Measurements from ENCODE around the gene CRYL1. TPM values are rescaled to one million over a fixed set of nuclear protein-coding genes. Genes with fewer than 3 reads are reported as not detected.

CRYL1 gene
- total RNA-seq, 1 experiment from 2014 or later = 3.0 TPM

GRCh38 chr13:20465218-20465879, 60.3 kb downstream of the CRYL1 start:
- Histone ChIP-seq H3K4me3 (ENCODE audit: low read length) (no peak overlapping the region), H3K9ac (ENCODE audit: low read length) (no peak overlapping the region), H2AFZ (ENCODE audit: low read length) (no peak overlapping the region), H4K20me1 (ENCODE audit: insufficient read depth, low read depth, low read length) (no peaks in the 10 kb centered on the region), H3K27me3 (ENCODE audit: low read length) (no peaks in the 10 kb centered on the region), H3K36me3 (ENCODE audit: insufficient read depth, low read length) (no peaks in the 10 kb centered on the region), H3K4me2 (ENCODE audit: low read depth, low read length, poor library complexity, severe bottlenecking) (no peak overlapping the region), H3K9me3 (ENCODE audit: low read length) (no peaks in the 10 kb centered on the region), H3K4me1 (ENCODE audit: low read length) (no peaks in the 10 kb centered on the region), H3K27ac (ENCODE audit: low read length) (no peak overlapping the region), H3K9me2 (replicated peaks; ENCODE audit: insufficient read depth, low read length) (no peaks in the 10 kb centered on the region), H3K79me2 (ENCODE audit: low read length) (no peaks in the 10 kb centered on the region)
- no peak for DNase-seq

DNA sequence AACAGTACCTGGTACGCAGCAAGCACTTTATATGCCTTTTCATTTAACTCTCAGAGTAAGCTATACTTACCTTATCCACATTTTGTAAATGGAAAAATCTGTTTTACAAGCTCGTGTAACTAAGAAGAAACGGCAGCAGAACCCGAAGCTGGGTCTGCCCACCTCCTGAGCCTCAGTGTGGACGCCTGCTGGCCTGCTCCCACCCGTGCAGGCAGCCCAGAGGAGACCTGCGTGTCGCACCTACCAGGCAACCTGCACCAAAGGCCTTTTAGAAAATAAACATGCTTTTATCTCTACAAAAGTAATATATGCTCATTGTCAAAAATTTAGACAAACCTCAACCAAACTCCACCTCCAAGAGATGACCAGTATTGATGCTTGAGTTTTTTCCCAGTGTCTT, 62.7 kb downstream of the CRYL1 start:
- Histone ChIP-seq H3K9me3 (ENCODE audit: low read length) (no peaks in the 10 kb centered on the region), H3K27ac (ENCODE audit: low read length) (no peak overlapping the region), H3K79me2 (ENCODE audit: low read length) (no peaks in the 10 kb centered on the region), H2AFZ (ENCODE audit: low read length) (no peak overlapping the region), H3K4me1 (ENCODE audit: low read length) (no peaks in the 10 kb centered on the region), H3K36me3 (ENCODE audit: insufficient read depth, low read length) (no peaks in the 10 kb centered on the region), H4K20me1 (ENCODE audit: insufficient read depth, low read depth, low read length) (no peaks in the 10 kb centered on the region), H3K27me3 (ENCODE audit: low read length) (no peaks in the 10 kb centered on the region), H3K4me2 (ENCODE audit: low read depth, low read length, poor library complexity, severe bottlenecking) (no peak overlapping the region), H3K4me3 (ENCODE audit: low read length) (no peak overlapping the region), H3K9ac (ENCODE audit: low read length) (no peak overlapping the region), H3K9me2 (replicated peaks; ENCODE audit: insufficient read depth, low read length) (no peaks in the 10 kb centered on the region)
- no peak for DNase-seq

DNA sequence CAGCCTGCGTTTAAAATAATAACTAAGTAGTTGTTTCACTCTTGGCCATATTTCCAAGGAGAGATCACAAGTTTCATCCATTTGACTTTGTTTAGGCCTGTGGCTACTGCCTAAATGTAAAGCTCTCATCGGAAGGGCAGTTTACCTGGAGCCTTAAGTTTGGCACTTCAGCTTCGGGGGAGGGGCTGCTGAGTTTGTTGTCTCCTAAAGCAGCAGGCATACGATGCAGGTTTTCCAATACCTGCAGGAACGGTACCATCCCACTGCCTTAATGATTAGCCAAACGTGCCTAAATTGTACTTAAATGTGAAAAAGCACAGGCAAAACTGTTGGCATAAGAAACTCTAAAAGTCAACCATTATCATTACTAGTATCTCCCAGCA, 63.1 kb downstream of the CRYL1 start:
- Histone ChIP-seq H3K9me3 (ENCODE audit: low read length) (no peaks in the 10 kb centered on the region), H3K4me1 (ENCODE audit: low read length) (no peaks in the 10 kb centered on the region), H3K4me3 (ENCODE audit: low read length) (no peak overlapping the region), H3K4me2 (ENCODE audit: low read depth, low read length, poor library complexity, severe bottlenecking) (no peak overlapping the region), H3K9me2 (replicated peaks; ENCODE audit: insufficient read depth, low read length) (no peaks in the 10 kb centered on the region), H4K20me1 (ENCODE audit: insufficient read depth, low read depth, low read length) (no peaks in the 10 kb centered on the region), H3K79me2 (ENCODE audit: low read length) (no peaks in the 10 kb centered on the region), H3K9ac (ENCODE audit: low read length) (no peak overlapping the region), H3K27me3 (ENCODE audit: low read length) (no peaks in the 10 kb centered on the region), H3K36me3 (ENCODE audit: insufficient read depth, low read length) (no peaks in the 10 kb centered on the region), H2AFZ (ENCODE audit: low read length) (no peak overlapping the region), H3K27ac (ENCODE audit: low read length) (no peak overlapping the region)
- DNase-seq = no peak

DNA sequence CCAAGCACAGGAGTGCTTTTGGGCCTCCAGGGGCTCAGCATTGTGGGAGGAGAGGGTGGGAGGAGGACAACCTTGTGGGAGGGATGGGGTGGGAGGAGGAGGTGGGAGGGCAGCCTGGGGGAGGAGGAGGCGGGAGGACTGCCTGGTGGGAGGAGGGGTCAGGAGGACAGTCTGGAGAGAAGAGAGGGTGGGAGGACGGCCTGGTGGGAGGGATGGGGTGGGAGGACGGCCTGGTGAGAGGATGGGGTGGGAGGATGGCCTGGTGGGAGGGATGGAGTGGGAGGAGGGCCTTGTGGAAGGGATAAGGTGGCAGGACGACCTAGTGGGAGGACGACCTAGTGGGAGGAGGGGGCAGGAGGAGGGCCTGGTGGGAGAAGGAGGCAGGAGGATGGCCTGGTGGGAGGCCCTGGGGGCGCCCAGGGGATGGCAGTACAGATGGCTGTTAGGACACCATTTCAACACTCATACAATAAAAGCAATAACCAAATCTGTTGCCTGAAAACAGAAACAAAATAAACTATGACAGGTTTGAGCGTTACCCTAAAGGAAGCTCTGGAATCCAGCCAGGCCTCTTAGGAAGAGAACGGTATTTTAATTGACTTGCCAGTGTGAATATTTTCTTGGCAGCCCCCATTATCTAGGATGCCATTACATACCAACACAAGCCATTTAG, 63.7 kb downstream of the CRYL1 start:
- Histone ChIP-seq H3K27ac (ENCODE audit: low read length) (no peak overlapping the region), H2AFZ (ENCODE audit: low read length) (no peak overlapping the region), H3K36me3 (ENCODE audit: insufficient read depth, low read length) (no peaks in the 10 kb centered on the region), H3K27me3 (ENCODE audit: low read length) (no peaks in the 10 kb centered on the region), H4K20me1 (ENCODE audit: insufficient read depth, low read depth, low read length) (no peaks in the 10 kb centered on the region), H3K4me1 (ENCODE audit: low read length) (no peaks in the 10 kb centered on the region), H3K9me3 (ENCODE audit: low read length) (no peaks in the 10 kb centered on the region), H3K9me2 (replicated peaks; ENCODE audit: insufficient read depth, low read length) (no peaks in the 10 kb centered on the region), H3K4me3 (ENCODE audit: low read length) (no peak overlapping the region), H3K79me2 (ENCODE audit: low read length) (no peaks in the 10 kb centered on the region), H3K4me2 (ENCODE audit: low read depth, low read length, poor library complexity, severe bottlenecking) (no peak overlapping the region), H3K9ac (ENCODE audit: low read length) (no peak overlapping the region)
- DNase-seq = no peak

- Histone ChIP-seq H3K4me2 (ENCODE audit: low read depth, low read length, poor library complexity, severe bottlenecking) (no peak overlapping the region), H2AFZ (ENCODE audit: low read length) (no peak overlapping the region), H3K4me3 (ENCODE audit: low read length) (no peak overlapping the region), H3K79me2 (ENCODE audit: low read length) (no peaks in the 10 kb centered on the region), H3K27me3 (ENCODE audit: low read length) (no peaks in the 10 kb centered on the region), H4K20me1 (ENCODE audit: insufficient read depth, low read depth, low read length) (no peaks in the 10 kb centered on the region), H3K27ac (ENCODE audit: low read length) (no peak overlapping the region), H3K9me2 (replicated peaks; ENCODE audit: insufficient read depth, low read length) (no peaks in the 10 kb centered on the region), H3K9ac (ENCODE audit: low read length) (no peak overlapping the region), H3K36me3 (ENCODE audit: insufficient read depth, low read length) (no peaks in the 10 kb centered on the region), H3K9me3 (ENCODE audit: low read length) (no peaks in the 10 kb centered on the region), H3K4me1 (ENCODE audit: low read length) (no peaks in the 10 kb centered on the region)
- DNase-seq = no peak
These were observed 64.2 kb downstream of the CRYL1 start for GRCh38 chr13:20461481-20461859.

- no peaks in the 10 kb centered on the region for H3K9me3 ChIP-seq (ENCODE audit: low read length)
- H3K79me2 ChIP-seq (ENCODE audit: low read length) = no peaks in the 10 kb centered on the region
- H3K4me1 ChIP-seq (ENCODE audit: low read length) = no peaks in the 10 kb centered on the region
- H3K27ac ChIP-seq (ENCODE audit: low read length) = no peak overlapping the region
- no peaks in the 10 kb centered on the region for H3K36me3 ChIP-seq (ENCODE audit: insufficient read depth, low read length)
- no peaks in the 10 kb centered on the region for H4K20me1 ChIP-seq (ENCODE audit: insufficient read depth, low read depth, low read length)
- no peak overlapping the region for H3K9ac ChIP-seq (ENCODE audit: low read length)
- H3K4me3 ChIP-seq (ENCODE audit: low read length) = no peak overlapping the region
- H3K9me2 ChIP-seq (replicated peaks; ENCODE audit: insufficient read depth, low read length) = no peaks in the 10 kb centered on the region
- no peak for DNase-seq
- no peak overlapping the region for H2AFZ ChIP-seq (ENCODE audit: low read length)
- H3K27me3 ChIP-seq (ENCODE audit: low read length) = no peaks in the 10 kb centered on the region
- no peak overlapping the region for H3K4me2 ChIP-seq (ENCODE audit: low read depth, low read length, poor library complexity, severe bottlenecking)
These were observed 64.9 kb downstream of the CRYL1 start for GRCh38 chr13:20460761-20461160.

- Histone ChIP-seq H3K27me3 (ENCODE audit: low read length) (no peaks in the 10 kb centered on the region), H3K36me3 (ENCODE audit: insufficient read depth, low read length) (no peaks in the 10 kb centered on the region), H3K9me2 (replicated peaks; ENCODE audit: insufficient read depth, low read length) (no peaks in the 10 kb centered on the region), H3K4me3 (ENCODE audit: low read length) (no peak overlapping the region), H3K9me3 (ENCODE audit: low read length) (no peaks in the 10 kb centered on the region), H3K4me2 (ENCODE audit: low read depth, low read length, poor library complexity, severe bottlenecking) (no peak overlapping the region), H2AFZ (ENCODE audit: low read length) (no peak overlapping the region), H3K27ac (ENCODE audit: low read length) (no peak overlapping the region), H3K9ac (ENCODE audit: low read length) (no peak overlapping the region), H4K20me1 (ENCODE audit: insufficient read depth, low read depth, low read length) (no peaks in the 10 kb centered on the region), H3K4me1 (ENCODE audit: low read length) (no peaks in the 10 kb centered on the region), H3K79me2 (ENCODE audit: low read length) (no peaks in the 10 kb centered on the region)
- DNase-seq = no peak
These were observed 68.0 kb downstream of the CRYL1 start for GRCh38 chr13:20457670-20458069.

GRCh38 chr13:20456737-20457136, 68.9 kb downstream of the CRYL1 start:
- H3K4me3 ChIP-seq (ENCODE audit: low read length) = no peak overlapping the region
- H3K4me2 ChIP-seq (ENCODE audit: low read depth, low read length, poor library complexity, severe bottlenecking) = no peak overlapping the region
- H3K79me2 ChIP-seq (ENCODE audit: low read length) = no peaks in the 10 kb centered on the region
- no peak overlapping the region for H3K9ac ChIP-seq (ENCODE audit: low read length)
- H3K36me3 ChIP-seq (ENCODE audit: insufficient read depth, low read length) = no peaks in the 10 kb centered on the region
- H3K4me1 ChIP-seq (ENCODE audit: low read length) = no peaks in the 10 kb centered on the region
- no peaks in the 10 kb centered on the region for H3K9me2 ChIP-seq (replicated peaks; ENCODE audit: insufficient read depth, low read length)
- DNase-seq = no peak
- no peaks in the 10 kb centered on the region for H3K9me3 ChIP-seq (ENCODE audit: low read length)
- H3K27me3 ChIP-seq (ENCODE audit: low read length) = no peaks in the 10 kb centered on the region
- H3K27ac ChIP-seq (ENCODE audit: low read length) = no peak overlapping the region
- no peaks in the 10 kb centered on the region for H4K20me1 ChIP-seq (ENCODE audit: insufficient read depth, low read depth, low read length)
- H2AFZ ChIP-seq (ENCODE audit: low read length) = no peak overlapping the region

Data from Karpas-422 (cell line).